ENCODE measurements around the gene CTPS1.

The CTPS1 gene, protein sequence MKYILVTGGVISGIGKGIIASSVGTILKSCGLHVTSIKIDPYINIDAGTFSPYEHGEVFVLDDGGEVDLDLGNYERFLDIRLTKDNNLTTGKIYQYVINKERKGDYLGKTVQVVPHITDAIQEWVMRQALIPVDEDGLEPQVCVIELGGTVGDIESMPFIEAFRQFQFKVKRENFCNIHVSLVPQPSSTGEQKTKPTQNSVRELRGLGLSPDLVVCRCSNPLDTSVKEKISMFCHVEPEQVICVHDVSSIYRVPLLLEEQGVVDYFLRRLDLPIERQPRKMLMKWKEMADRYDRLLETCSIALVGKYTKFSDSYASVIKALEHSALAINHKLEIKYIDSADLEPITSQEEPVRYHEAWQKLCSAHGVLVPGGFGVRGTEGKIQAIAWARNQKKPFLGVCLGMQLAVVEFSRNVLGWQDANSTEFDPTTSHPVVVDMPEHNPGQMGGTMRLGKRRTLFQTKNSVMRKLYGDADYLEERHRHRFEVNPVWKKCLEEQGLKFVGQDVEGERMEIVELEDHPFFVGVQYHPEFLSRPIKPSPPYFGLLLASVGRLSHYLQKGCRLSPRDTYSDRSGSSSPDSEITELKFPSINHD

GRCh38 chr1:40979241-40980067, at the start of gene CTPS1:
TSS of gene CTPS1 (plus strand) at chr1:40979696. CDS start at chr1:40983291, 3,595 bp downstream.
- peak; percentile 97 for DNase-seq

GRCh38 chr1:40930174-40930964, 49.1 kb upstream of the CTPS1 start:
- no peak for DNase-seq

GRCh38 chr1:40931601-40932000, 47.9 kb upstream of the CTPS1 start:
- no peak for DNase-seq

DNA sequence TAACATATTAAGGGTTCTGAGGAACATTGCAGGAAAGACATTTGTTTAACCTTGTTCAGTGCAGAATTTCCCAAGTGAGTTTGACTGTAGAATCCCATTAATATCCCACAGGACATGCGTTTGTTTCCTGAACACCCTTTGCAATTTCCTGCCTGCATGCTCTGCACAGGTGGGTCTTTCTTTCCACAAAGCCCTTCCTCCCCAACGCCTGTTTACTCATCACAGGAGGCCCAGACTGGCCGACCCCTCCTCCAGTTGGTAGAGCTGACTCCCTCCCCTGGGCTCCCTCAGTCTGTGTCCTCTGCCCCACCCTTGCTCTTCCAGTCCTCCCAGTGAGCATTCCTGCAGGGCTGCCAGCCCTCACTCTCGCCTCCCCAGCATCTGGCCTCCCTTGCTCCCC, 47.5 kb upstream of the CTPS1 start:
- no peak for DNase-seq

GRCh38 chr1:40936931-40937339, 42.6 kb upstream of the CTPS1 start:
- no peak for DNase-seq

GRCh38 chr1:40938393-40938792, 41.1 kb upstream of the CTPS1 start:
- no peak for DNase-seq

DNA sequence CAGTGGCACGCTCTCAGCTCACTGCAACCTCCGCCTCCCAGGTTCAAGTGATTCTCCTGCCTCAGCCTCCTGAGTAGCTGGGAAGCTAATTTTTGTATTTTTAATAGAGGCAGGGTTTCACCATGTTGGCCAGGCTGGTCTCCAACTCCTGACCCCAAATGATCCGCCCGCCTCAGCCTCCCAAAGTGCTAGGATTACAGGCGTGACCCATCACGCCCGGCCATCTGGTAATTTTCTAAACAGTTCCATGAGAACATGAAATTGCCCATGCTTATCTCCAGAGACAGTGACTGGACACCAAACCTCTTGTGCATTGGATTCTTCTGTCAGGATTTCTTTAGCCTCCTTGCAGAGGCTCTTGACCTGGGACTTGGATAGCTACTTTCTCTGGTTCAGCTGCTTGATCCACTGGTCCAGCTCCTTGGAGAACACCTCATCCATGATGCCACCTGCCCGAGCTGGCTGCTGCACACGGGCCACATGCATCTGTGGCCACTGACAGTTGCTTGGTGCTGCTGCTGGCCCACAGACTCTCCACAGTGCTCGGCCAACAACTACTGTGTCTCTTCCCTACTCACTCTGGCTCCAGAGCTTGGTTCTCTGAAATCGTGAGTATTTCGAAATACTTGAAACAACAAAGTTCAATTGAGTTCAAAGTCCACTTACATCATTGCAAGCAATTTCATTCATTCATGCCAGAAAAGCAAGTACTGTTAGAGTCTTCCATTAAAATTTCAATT, 40.0 kb upstream of the CTPS1 start:
- DNase-seq: no peak

GRCh38 chr1:40944326-40944725, 35.2 kb upstream of the CTPS1 start:
- no peak for DNase-seq

- no peak for DNase-seq
These were observed 34.6 kb upstream of the CTPS1 start for GRCh38 chr1:40944841-40945430.

- DNase-seq: no peak
These were observed 34.0 kb upstream of the CTPS1 start for GRCh38 chr1:40945491-40945973.

DNA sequence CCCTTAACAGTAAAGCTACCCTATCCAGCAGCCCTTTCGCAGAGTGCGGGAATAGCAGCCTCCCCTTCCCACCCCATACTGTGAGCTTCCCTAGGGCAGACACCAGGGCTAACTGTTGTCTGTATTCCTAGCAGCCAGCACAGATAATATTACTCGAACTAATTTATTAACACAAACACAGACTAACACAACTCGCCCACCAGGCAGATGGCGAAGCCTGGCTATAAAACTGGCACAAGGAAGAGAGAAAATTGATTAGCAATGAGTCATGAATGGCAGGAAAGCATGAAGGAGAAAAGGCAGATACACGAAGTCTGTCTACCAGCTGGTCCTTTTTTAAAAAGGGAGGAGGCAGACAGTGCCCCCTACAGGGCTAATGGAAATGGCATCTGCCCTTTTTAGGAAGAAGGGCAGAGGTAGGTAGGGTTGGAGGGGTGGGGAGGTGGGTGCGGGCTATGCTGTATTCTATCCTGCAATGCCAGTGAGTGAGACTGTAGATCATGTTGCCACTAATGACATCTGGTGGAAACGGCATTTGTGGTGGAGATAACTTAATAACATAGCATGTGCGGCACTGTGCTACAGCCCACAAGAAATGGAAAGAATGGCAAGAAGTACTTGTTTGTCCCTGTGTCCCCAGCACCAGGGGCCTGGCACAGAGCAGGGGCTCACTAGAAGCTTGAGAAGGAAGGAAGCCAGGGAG, 30.6 kb upstream of the CTPS1 start:
- DNase-seq: peak; percentile 73

DNA sequence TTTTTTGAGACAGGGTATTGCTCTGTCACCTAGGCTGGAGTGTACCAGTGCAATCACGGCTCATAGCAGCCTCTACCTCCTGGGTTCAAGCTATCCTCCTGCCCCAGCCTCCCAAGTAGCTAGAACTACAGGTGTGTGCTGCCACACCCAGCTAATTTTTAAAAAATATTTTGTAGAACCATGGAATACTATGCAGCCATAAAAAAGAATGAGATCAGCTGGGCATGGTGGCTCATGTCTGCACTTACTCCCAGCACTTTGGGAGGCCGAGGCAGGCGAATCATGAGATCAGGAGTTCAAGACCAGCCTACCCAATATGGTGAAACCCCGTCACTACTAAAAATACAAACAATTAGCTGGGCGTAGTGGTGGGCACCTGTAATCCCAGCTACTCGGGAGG, 29.9 kb upstream of the CTPS1 start:
- no peak for DNase-seq

DNA sequence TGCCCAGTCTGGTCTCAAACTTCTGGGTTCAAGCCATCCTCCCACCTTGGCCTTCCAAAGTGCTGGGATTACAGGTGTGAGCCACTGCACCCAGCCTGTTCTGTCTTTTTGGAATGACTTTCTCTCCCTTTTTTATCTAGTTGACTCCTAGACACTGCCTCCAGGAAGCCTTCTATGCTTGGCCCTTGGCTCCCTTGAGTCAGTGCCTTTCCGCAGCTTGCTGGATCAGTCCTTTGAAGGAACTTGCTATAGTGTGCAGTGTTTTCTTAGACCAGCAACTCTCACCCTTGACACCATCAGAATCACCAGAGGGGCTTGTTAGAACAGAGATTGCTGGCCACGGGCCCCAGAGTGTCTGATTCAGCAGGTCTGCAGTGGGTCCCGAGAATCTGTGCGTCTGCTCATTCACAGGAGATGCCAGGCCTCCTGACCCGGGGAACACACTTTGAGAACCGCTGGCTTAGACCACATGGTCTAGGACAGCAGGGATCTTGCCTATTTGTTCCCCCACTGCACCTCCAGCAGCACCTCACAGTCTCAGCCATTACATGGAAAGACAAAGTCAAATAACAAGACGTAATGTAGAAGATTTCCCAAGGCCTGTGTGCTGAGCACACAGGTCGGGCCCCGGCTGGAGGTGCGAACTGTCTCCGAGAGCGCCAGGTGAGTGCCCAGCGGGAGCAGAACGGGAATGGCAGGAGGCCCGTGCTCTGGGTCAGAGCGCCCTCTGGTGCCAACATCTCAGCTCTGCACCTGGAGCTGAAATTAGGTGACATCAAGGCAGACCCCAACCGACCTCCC, 27.4 kb upstream of the CTPS1 start:
- DNase-seq: peak; percentile 70

GRCh38 chr1:40952744-40953315, 26.7 kb upstream of the CTPS1 start:
- DNase-seq: no peak

DNA sequence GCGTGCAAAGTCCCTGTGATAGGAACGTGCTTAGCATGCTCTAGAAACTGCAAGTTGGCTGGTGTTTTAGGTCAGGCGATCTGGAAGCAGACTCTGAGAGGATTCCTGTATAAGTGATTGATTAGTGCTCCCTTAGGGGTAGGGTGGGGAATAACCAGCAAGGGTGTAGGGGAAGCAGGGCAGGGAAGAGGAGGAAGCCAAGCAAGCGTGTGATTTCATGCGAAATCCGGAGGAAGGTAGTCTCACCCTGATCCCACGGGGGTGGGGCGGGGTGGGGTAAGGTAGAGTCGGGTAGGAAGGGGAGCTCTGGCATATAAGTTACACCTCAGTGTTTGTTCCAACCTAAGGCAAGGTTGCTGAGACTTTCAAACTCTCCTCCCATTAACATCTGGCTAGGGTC, 24.9 kb upstream of the CTPS1 start:
- no peak for DNase-seq

DNA sequence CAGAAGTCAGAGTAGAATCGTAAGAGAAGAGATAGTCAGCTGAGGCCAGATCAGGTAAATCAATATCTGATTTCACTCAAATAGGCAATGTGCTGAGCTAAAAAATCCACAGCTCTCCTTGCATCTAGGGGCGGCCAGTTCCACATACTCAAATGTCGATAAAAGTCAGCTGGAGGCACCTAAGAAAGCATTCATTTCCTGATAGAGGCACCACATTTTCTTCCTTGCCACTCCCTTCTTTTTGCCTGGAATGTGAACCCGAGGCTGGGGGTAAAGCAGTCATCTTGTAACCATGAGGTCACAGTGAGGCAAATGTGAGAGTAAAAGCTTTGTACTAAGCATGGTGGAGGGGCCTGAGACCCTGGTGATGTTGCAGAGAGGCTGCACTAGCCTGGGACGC, 24.2 kb upstream of the CTPS1 start:
- DNase-seq: no peak

DNA sequence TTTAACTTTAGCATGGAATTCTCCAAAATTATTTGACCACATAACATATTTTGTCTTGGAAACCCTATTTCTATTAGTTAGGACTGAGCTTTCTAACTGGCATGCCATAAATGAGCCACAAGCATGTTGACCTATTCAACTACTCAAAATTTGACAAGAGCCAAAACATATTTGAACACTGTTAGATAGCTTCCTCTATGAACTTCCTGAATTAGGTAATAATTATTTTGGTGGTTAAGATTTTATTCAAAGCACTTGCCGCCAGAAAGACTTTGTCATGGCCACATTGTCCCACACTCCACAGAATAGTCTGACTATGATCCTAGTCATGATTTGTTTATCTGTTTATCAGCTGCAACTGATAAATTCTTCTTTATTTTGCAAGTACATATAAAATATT, 23.1 kb upstream of the CTPS1 start:
- DNase-seq: no peak

DNA sequence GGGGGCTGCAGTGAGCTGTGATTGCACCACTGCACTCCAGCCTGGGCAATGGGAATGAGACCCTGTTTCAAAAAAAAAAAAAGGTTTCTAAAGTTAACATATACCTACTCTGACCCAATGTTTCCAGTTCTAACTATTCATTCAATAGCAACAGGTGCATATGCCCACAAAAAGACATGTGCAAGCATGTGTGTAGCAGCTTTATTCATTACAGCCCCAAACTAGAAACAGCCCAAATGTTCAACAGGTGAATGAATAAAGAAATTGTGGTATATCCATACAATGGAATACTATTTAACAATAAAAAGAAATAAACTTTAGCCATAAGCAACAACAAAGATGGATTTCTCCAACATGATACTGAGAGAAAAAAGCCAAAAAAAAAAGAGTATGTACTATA, 21.3 kb upstream of the CTPS1 start:
- no peak for DNase-seq

GRCh38 chr1:40965531-40965930, 14.0 kb upstream of the CTPS1 start:
- no peak for DNase-seq

DNA sequence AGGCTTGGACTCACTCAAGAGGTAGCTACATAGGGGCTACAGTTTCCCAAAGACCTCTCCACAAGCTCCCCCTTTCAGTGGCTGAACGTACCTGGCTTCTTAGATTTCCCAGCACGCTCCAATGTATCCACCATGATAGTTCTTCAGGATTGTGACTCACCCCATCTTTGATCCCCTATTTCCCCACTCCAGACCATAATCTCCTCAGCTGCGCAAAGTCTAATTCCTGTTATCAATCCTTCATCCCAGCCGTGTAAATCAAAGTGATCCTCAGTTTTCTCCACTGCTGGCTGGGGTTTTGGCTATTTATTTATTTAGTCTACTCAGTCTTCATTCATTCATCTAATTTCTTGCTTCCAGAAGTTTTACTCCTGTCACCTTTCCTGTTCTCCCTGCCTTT, 13.1 kb upstream of the CTPS1 start:
- DNase-seq: no peak
